ENCODE measurements around the gene YES1. TPM values are rescaled to one million over a fixed set of nuclear protein-coding genes. Genes with fewer than 3 reads are reported as not detected.

YES1 gene
- total and polyA plus RNA-seq, 5 experiments from 2014 or later: 0.68 to 17.9 (median 3.3) TPM

GRCh38 chr18:711657-712400, 100.2 kb downstream of the YES1 start:
- Mint-ChIP-seq H3K27me3 (peaks cover 0 to 2% (median 0%) of the 10 kb centered on the region in 5 donors), H3K27ac (peak overlapping the region; percentile 93 to 99 (median 97)), H3K4me1 (peaks cover 18 to 42% (median 30%) of the 10 kb centered on the region in 4 donors), H3K4me3 (peak overlapping the region; percentile 83 to 97 (median 91)), H3K9me3 (peaks cover 0 to 2% (median 0%) of the 10 kb centered on the region in 9 donors), H3K36me3 (peaks cover 0 to 7% (median 4%) of the 10 kb centered on the region in 3 donors)
- POLR2A ChIA-PET: interaction anchor here (0.6 to 4.0 kb wide), 6 partner anchors 33 to 553 kb away, joined by 4 to 20 read pairs (median 5); partner anchors contain the start of genes THOC1, USP14 and YES1
- DNase-seq: peak; percentile 30 to 86 (median 78)
- ATAC-seq: peak; percentile 65 to 73

DNA sequence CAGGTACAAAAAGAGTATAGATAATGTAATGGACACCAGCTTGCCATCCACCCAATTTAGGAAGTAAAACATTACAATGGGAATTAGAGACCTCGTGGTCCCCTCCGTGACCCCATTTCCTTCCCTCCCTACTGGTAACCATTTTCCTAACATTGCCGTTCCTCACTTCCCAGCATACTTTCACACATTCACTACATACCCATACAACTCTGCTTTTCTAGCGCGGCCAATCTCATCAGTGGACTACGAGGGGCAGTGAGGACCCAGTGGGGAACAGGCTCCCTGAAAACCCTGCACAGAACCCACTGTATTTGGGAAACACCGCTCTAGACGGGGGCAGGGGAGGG, 100.8 kb downstream of the YES1 start:
- Mint-ChIP-seq H3K9me3 (peaks cover 0 to 2% (median 0%) of the 10 kb centered on the region in 9 donors), H3K4me3 (peak overlapping the region; percentile 83 to 97 (median 91)), H3K36me3 (peaks cover 0 to 10% (median 4%) of the 10 kb centered on the region in 3 donors), H3K27ac (peak overlapping the region; percentile 93 to 99 (median 97)), H3K4me1 (peaks cover 18 to 45% (median 31%) of the 10 kb centered on the region in 4 donors), H3K27me3 (peaks cover 0 to 2% (median 0%) of the 10 kb centered on the region in 5 donors)
- ATAC-seq (no peak), DNase-seq (no peak)
- POLR2A ChIA-PET: interaction anchor here (0.5 to 4.0 kb wide), 3 partner anchors 19 to 119 kb away, joined by 3 to 20 read pairs (median 4); partner anchors contain the start of gene YES1

- H3K36me3 Mint-ChIP-seq: peaks cover 0 to 16% (median 4%) of the 10 kb centered on the region in 3 donors
- peaks cover 0 to 2% (median 0%) of the 10 kb centered on the region in 5 donors for H3K27me3 Mint-ChIP-seq
- peak overlapping the region; percentile 83 to 97 (median 91) for H3K4me3 Mint-ChIP-seq
- H3K4me1 Mint-ChIP-seq: peaks cover 18 to 48% (median 32%) of the 10 kb centered on the region in 4 donors
- DNase-seq: no peak
- H3K27ac Mint-ChIP-seq: peak overlapping the region; percentile 34 to 99 (median 96)
- H3K9me3 Mint-ChIP-seq: peaks cover 0 to 2% (median 0%) of the 10 kb centered on the region in 9 donors
- no peak for ATAC-seq
- POLR2A ChIA-PET: interaction anchor here (0.5 to 4.0 kb wide), 3 partner anchors 18 to 120 kb away, joined by 3 to 20 read pairs (median 4); partner anchors contain the start of gene YES1
Observed at GRCh38 chr18:710418-711300, 101.4 kb downstream of the YES1 start.

GRCh38 chr18:709771-710170, 102.3 kb downstream of the YES1 start:
- peak overlapping the region in 5 of 10 donors; percentile 25 to 73 (median 45) for H3K4me3 Mint-ChIP-seq
- peaks cover 18 to 57% (median 32%) of the 10 kb centered on the region in 4 donors for H3K4me1 Mint-ChIP-seq
- no peak for DNase-seq
- H3K27ac Mint-ChIP-seq: peak overlapping the region in 5 of 10 donors; percentile 29 to 95 (median 60)
- H3K27me3 Mint-ChIP-seq: peaks cover 0 to 2% (median 0%) of the 10 kb centered on the region in 5 donors
- H3K9me3 Mint-ChIP-seq: peaks cover 0 to 2% (median 0%) of the 10 kb centered on the region in 9 donors
- no peak for ATAC-seq
- H3K36me3 Mint-ChIP-seq: peaks cover 0 to 25% (median 10%) of the 10 kb centered on the region in 3 donors
- POLR2A ChIA-PET: interaction anchor here (0.6 to 4.0 kb wide), 2 partner anchors 103 to 1966 kb away, joined by 3 to 20 read pairs; partner anchors contain the start of gene YES1

- Mint-ChIP-seq H3K36me3 (peaks cover 0 to 38% (median 10%) of the 10 kb centered on the region in 3 donors), H3K9me3 (peaks cover 0 to 2% (median 0%) of the 10 kb centered on the region in 9 donors), H3K4me1 (peaks cover 18 to 65% (median 35%) of the 10 kb centered on the region in 4 donors), H3K4me3 (no peak overlapping the region), H3K27me3 (peaks cover 0 to 2% (median 0%) of the 10 kb centered on the region in 5 donors), H3K27ac (no peak overlapping the region)
- ATAC-seq (no peak), DNase-seq (no peak)
- POLR2A ChIA-PET: interaction anchor here (0.8 to 1.4 kb wide), 3 partner anchors 12 to 123 kb away, joined by 3 to 5 read pairs (median 3); no protein-coding TSS in a partner anchor
Observed at GRCh38 chr18:708096-708495, 103.9 kb downstream of the YES1 start.

DNA sequence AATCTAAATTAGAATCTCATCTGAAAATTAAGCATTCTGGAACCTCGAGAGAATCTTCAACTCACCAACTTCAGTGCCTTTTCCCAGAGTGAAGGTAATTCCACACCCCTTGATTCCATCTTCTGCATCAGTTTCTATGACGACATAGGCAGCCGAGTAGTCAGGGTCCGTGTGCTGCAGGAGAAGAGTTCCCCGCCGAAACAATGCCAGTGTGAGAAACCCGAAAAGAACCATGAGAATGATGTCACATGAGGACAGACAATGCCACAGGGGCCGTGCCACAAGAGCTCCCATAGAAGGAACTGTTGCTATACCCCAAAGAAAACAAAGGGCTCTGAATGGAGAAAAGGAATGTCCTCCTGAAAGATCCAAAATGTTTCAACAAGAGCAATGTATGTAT, 105.6 kb downstream of the YES1 start:
- Mint-ChIP-seq H3K27ac (peak overlapping the region in 3 of 10 donors; percentile 55 to 86 (median 65)), H3K9me3 (no peaks in the 10 kb centered on the region), H3K4me1 (peaks cover 16 to 63% (median 35%) of the 10 kb centered on the region in 4 donors), H3K36me3 (peaks cover 0 to 43% (median 10%) of the 10 kb centered on the region in 3 donors), H3K27me3 (peaks cover 0 to 2% (median 0%) of the 10 kb centered on the region in 5 donors), H3K4me3 (no peak overlapping the region)
- ATAC-seq (no peak), DNase-seq (no peak)
- POLR2A ChIA-PET: interaction anchor here (0.5 kb wide), 1 partner anchor 12 kb away, joined by 3 read pairs; no protein-coding TSS in a partner anchor

DNA sequence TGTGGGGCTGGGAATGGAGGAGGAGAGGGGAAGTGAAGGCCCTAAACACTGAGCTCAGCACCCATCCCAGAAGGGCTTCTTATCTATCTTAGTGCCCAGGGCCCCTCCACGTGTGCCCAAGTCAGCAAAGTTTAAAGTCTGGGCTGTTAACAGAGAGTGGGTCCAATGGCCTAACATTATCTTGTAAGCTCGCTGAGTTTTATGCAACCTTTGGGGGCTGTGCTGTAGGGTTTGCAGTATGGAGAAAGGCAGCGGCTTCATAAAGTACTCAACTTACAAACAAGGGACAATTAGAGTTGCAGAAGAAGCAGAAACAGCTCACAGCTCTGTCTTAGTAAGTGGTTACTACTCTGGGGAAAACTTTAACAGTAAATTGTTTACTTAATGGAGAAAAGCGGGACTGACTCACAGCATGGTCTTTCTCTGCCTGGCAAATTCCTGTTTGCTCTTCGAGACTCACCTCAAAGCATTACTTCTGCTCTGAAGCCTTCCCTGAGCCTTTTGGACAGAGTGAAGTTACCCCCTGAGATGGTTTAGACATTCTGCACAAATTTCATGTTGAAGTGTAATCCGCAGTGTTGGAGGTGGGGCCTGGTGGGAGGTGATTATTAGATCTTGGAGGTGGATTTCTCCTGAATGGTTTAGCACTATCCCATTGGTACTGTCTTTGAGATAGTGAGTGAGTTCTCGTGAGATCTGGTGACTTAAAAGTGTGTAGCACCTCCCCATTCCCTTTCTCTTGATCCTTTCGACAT, 108.7 kb downstream of the YES1 start:
- POLR2A ChIA-PET: no interaction called here
- Mint-ChIP-seq H3K9me3 (no peaks in the 10 kb centered on the region), H3K27ac (peak overlapping the region in 9 of 10 donors; percentile 4 to 66 (median 36)), H3K4me1 (peaks cover 2 to 41% (median 11%) of the 10 kb centered on the region in 4 donors), H3K36me3 (peaks cover 0 to 53% (median 6%) of the 10 kb centered on the region in 3 donors), H3K27me3 (no peaks in the 10 kb centered on the region), H3K4me3 (no peak overlapping the region)
- DNase-seq: no peak
- no peak for ATAC-seq

- ATAC-seq: no peak
- Mint-ChIP-seq H3K9me3 (no peaks in the 10 kb centered on the region), H3K4me1 (peaks cover 1 to 24% (median 11%) of the 10 kb centered on the region in 4 donors), H3K36me3 (peaks cover 0 to 53% (median 4%) of the 10 kb centered on the region in 3 donors), H3K27ac (peak overlapping the region in 1 of 10 donors; percentile 11), H3K4me3 (no peak overlapping the region), H3K27me3 (no peaks in the 10 kb centered on the region)
- POLR2A ChIA-PET: no interaction called here
- no peak for DNase-seq
Observed at GRCh38 chr18:697800-698199, 114.2 kb downstream of the YES1 start.

GRCh38 chr18:697012-697411, 115.0 kb downstream of the YES1 start:
- Mint-ChIP-seq H3K4me1 (peaks cover 0 to 25% (median 10%) of the 10 kb centered on the region in 4 donors), H3K27ac (peak overlapping the region in 1 of 10 donors; percentile 34), H3K27me3 (no peaks in the 10 kb centered on the region), H3K4me3 (no peak overlapping the region), H3K36me3 (peaks cover 0 to 59% (median 4%) of the 10 kb centered on the region in 3 donors), H3K9me3 (no peaks in the 10 kb centered on the region)
- ATAC-seq (no peak), DNase-seq (no peak)
- POLR2A ChIA-PET: no interaction called here

DNA sequence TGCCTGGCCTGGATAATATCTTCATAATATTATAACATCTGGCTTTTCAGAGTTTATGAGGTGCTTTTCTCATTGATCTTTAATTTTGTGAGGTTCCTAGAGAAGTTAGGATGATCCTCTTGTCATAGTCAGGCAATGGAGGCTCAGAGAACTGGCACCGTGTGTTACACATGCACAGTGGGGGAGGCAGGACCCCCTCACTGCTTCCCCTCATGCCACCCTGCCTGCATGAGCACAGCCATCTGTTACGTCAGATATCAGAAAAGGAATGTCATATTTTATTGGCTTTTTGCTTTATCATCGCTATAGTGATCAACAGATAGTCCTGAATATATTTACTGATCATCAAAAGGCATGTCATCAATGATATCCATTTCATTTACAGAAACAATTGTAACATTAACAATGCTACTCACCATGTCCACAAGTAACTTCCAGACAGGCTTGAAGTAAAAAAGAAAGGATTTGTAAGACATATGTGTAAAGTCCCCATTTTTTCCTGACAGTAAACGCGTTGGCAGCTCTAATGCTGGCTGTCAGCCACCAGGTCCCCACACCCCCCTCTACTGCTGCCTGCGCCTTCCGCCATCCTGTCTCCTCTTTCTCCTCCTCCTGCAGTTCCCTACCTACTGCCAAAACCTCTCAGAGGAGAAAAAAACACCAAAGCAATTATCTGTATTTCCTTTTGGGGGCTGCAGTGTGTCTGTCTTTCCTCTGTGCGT, 118.4 kb downstream of the YES1 start:
- DNase-seq (no peak), ATAC-seq (no peak)
- peaks cover 0 to 18% (median 10%) of the 10 kb centered on the region in 4 donors for H3K4me1 Mint-ChIP-seq
- H3K27me3 Mint-ChIP-seq: no peaks in the 10 kb centered on the region
- POLR2A ChIA-PET: interaction anchor here (1.5 kb wide), 1 partner anchor 12 kb away, joined by 4 read pairs; no protein-coding TSS in a partner anchor
- no peaks in the 10 kb centered on the region for H3K9me3 Mint-ChIP-seq
- H3K27ac Mint-ChIP-seq: peak overlapping the region; percentile 8 to 91 (median 74)
- H3K36me3 Mint-ChIP-seq: peaks cover 0 to 50% (median 4%) of the 10 kb centered on the region in 3 donors
- no peak overlapping the region for H3K4me3 Mint-ChIP-seq

GRCh38 chr18:692824-693223, 119.2 kb downstream of the YES1 start:
- no peak for DNase-seq
- Mint-ChIP-seq H3K36me3 (peaks cover 0 to 52% (median 4%) of the 10 kb centered on the region in 3 donors), H3K4me3 (no peak overlapping the region), H3K27ac (peak overlapping the region in 7 of 10 donors; percentile 63 to 91 (median 83)), H3K4me1 (peaks cover 0 to 17% (median 10%) of the 10 kb centered on the region in 4 donors), H3K27me3 (no peaks in the 10 kb centered on the region), H3K9me3 (no peaks in the 10 kb centered on the region)
- POLR2A ChIA-PET: interaction anchor here (0.7 to 1.5 kb wide), 2 partner anchors 11 to 18 kb away, joined by 3 to 4 read pairs; no protein-coding TSS in a partner anchor
- ATAC-seq: no peak

Measured in naive thymus-derived CD8-positive, alpha-beta T cell (primary cell).